Measurements from ENCODE around the gene ACLY. TPM values are rescaled to one million over a fixed set of nuclear protein-coding genes. Genes with fewer than 3 reads are reported as not detected.
A peak's percentile ranks its signal among the peaks of the same experiment; 100 is the strongest.

Gene ACLY
- total and polyA plus RNA-seq, 2 experiments from 2014 or later = 119 to 439 TPM

- peaks cover 5% of the 10 kb centered on the region; the same call in 1 of the 2 replicates for H3K27me3 ChIP-seq (ENCODE audit: insufficient read depth)
- no peak for TF ChIP-seq REST (IDR thresholded peaks at IDR 0.05; ENCODE audit: unreplicated experiment)
- TF ChIP-seq EZH2phosphoT487 (IDR thresholded peaks at IDR 0.05; ENCODE audit: unreplicated experiment) = no peak
- no peak for TF ChIP-seq ETS1 (IDR thresholded peaks at IDR 0.05)
- TF ChIP-seq CREB1 (CRISPR knock-in tag; IDR thresholded peaks at IDR 0.05; ENCODE audit: low read depth) = no peak
- no peak for TF ChIP-seq ZNF462 (CRISPR knock-in tag; IDR thresholded peaks at IDR 0.05)
- Mint-ChIP-seq H3K36me3 (ENCODE audit: low read depth) (peaks cover 3% of the 10 kb centered on the region; the same call in 1 of the 3 replicates), H3K27ac (no peak within 1 kb of the TSS), H3K4me1 (peaks cover 7% of the 10 kb centered on the region; the same call in 2 of the 3 replicates), H3K9me3 (no peaks in the 10 kb centered on the region), H3K27me3 (ENCODE audit: insufficient read depth, low read depth, poor library complexity) (peaks cover 6% of the 10 kb centered on the region), H3K4me3 (peak within 1 kb of the TSS; percentile 89)
- peak within 1 kb of the TSS; percentile 90; the same call in 1 of the 2 replicates for H3K4me2 ChIP-seq
- DNase-seq (ENCODE audit: low spot score) (no peak), ATAC-seq (no peak)
- H3K79me2 ChIP-seq (replicated peaks; ENCODE audit: insufficient read depth) = peaks cover 12% of the 10 kb centered on the region
- peaks cover 7% of the 10 kb centered on the region for H3K4me1 ChIP-seq (ENCODE audit: insufficient read depth)
- no peaks in the 10 kb centered on the region for H3K36me3 ChIP-seq (ENCODE audit: insufficient read depth)
- H3K27ac ChIP-seq (ENCODE audit: low read depth) = no peak within 1 kb of the TSS
- H3K9me2 ChIP-seq (ENCODE audit: insufficient read depth) = no peaks in the 10 kb centered on the region
- peak within 1 kb of the TSS; percentile 95 for H2AFZ ChIP-seq
- peaks cover 9% of the 10 kb centered on the region; the same call in 1 of the 2 replicates for H4K20me1 ChIP-seq (replicated peaks; ENCODE audit: insufficient read depth)
- H3K4me3 ChIP-seq = peak within 1 kb of the TSS; percentile 94
- no peaks in the 10 kb centered on the region; the same call in 1 of the 2 replicates for H3F3A ChIP-seq (replicated peaks; ENCODE audit: low read depth)
Observed at GRCh38 chr17:41837761-41838538, 80.8 kb downstream of the ACLY start, which contains the start of gene KLHL10. TSS of gene KLHL10 (plus strand) at chr17:41837825. CDS start at chr17:41837933, 108 bp downstream.

Measured in GM23338 (cell line).